NCI-H2227 treated with DMSO at 0.1 percent for 48 hours (cell line): ENCODE data around the gene EXOC1.

Source experiments
- DNase-seq: peaks from one replicate; lab custom pipeline; 2025; lab: John Stamatoyannopoulos, UW

Gene EXOC1

DNA sequence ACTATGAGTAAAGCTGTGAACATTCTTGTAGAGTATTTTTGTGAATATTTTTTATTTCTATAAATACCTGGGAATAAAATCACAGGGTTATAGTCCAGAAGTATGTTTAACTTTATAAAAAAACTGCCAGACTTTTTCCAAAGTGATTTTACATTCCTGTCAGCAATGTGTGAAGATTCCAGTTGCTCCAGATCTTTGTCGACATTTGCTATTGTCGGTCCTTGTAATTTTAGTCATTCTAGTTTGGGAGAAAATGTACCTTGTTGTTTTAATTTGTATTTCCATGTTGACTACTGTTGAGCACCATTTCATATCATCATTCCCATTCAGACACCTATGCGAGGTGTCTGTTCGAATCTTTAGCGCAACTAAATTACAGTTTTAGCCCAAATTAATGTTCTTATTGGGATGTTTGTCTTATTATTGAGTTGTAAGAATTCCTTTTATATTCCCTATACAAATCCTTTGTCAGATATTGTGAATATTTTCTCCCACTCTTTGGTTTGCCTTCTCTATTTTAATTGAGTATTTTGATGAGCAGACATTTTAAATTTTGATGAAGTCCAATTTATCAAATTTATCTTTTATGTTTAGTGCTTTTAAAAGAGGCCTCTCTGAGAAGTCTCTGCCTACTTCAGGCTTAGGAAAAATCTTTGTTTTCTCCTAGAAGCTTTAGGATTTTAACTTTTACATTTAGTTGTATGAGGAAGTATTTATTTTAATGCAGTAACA lies 97.9 kb downstream of the EXOC1 start:
- no peak for DNase-seq
